ENCODE measurements around the gene DOCK9.

Gene DOCK9

DNA sequence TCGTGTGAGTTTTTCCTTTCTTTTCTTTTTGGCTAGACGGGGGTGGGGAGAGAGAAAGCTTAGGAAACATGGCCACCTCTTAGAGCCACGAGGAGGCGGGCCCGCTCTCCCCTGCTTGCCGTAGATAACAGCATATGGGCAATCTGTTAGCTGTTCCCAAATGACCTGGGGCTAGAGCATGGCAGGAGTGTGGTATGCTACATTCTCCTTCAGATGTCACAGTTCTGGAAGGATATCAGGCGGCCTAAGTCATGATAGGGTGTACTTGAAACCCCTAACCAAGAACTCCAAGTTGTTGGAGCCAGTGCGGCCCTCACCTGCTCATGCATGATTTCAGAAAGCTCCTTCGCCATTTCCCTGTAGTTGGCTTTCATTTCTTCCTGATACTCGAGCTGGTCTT lies 181.1 kb downstream of the DOCK9 start:
- H3K36me3 ChIP-seq, result peaks cover 46 to 73% (median 66%) of the 10 kb centered on the region in 3 donors
- TF ChIP-seq, protein P1, sequence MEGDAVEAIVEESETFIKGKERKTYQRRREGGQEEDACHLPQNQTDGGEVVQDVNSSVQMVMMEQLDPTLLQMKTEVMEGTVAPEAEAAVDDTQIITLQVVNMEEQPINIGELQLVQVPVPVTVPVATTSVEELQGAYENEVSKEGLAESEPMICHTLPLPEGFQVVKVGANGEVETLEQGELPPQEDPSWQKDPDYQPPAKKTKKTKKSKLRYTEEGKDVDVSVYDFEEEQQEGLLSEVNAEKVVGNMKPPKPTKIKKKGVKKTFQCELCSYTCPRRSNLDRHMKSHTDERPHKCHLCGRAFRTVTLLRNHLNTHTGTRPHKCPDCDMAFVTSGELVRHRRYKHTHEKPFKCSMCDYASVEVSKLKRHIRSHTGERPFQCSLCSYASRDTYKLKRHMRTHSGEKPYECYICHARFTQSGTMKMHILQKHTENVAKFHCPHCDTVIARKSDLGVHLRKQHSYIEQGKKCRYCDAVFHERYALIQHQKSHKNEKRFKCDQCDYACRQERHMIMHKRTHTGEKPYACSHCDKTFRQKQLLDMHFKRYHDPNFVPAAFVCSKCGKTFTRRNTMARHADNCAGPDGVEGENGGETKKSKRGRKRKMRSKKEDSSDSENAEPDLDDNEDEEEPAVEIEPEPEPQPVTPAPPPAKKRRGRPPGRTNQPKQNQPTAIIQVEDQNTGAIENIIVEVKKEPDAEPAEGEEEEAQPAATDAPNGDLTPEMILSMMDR (IDR thresholded peaks at IDR 0.05), result no peak
- no peaks in the 10 kb centered on the region for H3K27me3 ChIP-seq
- H3K27ac ChIP-seq, result no peak overlapping the region
- DNase-seq, result no peak
- intact Hi-C loops (cut with DNase I; ENCODE audit: low total_unique reads), result no loop called here
- H3K4me3 ChIP-seq, result no peak overlapping the region
- no peaks in the 10 kb centered on the region for H3K4me1 ChIP-seq
- H3K9me3 ChIP-seq, result no peaks in the 10 kb centered on the region

DNA sequence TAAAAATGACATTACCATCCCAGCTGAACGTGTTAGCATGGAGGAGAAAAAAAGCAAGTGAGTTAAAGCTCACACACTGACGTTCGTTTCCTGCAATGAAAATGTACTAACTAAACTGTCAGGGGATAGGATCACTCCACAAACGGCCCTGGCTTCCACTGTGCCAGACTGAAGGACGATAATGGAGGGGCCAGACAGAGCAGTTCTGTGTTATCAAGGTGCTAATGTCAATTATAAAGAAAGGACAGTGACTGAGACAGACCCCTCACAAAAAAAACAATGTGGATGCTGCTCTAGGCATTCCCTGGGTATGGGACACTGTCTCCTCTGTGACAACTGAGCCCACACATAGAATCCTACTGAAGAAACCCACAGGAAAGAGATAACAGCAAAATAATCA lies 181.7 kb downstream of the DOCK9 start:
- no peaks in the 10 kb centered on the region for H3K4me1 ChIP-seq
- intact Hi-C loops (cut with DNase I; ENCODE audit: low total_unique reads), result no loop called here
- H3K9me3 ChIP-seq, result no peaks in the 10 kb centered on the region
- H3K27me3 ChIP-seq, result no peaks in the 10 kb centered on the region
- no peak overlapping the region for H3K27ac ChIP-seq
- no peak for DNase-seq
- TF ChIP-seq, protein P1 (IDR thresholded peaks at IDR 0.05), result no peak
- no peak overlapping the region for H3K4me3 ChIP-seq
- H3K36me3 ChIP-seq, result peaks cover 46 to 73% (median 66%) of the 10 kb centered on the region in 3 donors

DNA sequence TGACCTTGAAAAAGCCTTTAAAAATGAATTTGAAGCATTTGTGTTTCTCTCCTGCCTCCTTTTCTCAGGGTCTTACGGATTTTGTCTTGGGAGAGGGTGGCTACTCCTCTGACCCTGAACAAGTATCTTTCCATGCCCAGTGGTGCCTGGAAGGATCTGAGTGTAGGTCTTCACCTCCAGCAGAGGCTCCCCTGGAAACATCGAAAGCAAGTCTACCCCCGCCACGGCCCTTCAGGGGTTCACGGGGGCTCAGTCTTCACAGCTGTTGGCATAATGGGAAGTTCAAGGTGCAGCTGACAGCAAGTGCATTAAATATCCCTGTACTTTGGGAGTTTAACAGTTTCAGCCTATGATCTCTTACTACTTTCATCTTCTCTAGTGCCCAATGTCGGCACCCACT lies 182.6 kb downstream of the DOCK9 start:
- no peaks in the 10 kb centered on the region for H3K4me1 ChIP-seq
- H3K27me3 ChIP-seq, result no peaks in the 10 kb centered on the region
- H3K36me3 ChIP-seq, result peaks cover 46 to 72% (median 63%) of the 10 kb centered on the region in 3 donors
- no peak for DNase-seq
- H3K9me3 ChIP-seq, result no peaks in the 10 kb centered on the region
- H3K27ac ChIP-seq, result no peak overlapping the region
- intact Hi-C loops (cut with DNase I; ENCODE audit: low total_unique reads), result no loop called here
- no peak overlapping the region for H3K4me3 ChIP-seq
- TF ChIP-seq, protein P1 (IDR thresholded peaks at IDR 0.05), result no peak

DNA sequence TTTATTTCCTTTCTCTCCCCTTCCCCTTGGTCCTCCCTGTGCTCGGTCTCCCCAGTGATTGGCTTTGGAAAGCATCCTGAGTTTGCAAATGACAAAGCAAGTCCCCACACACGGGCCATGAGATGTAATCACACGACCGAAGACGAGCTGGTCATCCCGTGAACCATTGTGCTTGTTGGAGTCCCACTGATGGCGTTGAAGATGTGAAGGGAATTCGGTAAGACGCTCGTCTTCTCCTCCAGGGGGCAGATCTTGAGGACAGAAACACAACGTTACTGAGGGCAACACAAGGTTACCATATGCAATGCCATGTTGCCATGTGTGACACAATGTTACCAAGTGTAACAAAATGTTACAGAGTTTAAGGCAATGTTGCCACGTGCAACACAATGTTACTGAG lies 183.4 kb downstream of the DOCK9 start:
- H3K9me3 ChIP-seq, result no peaks in the 10 kb centered on the region
- no peak overlapping the region for H3K27ac ChIP-seq
- no peak for DNase-seq
- peaks cover 46 to 65% (median 58%) of the 10 kb centered on the region in 3 donors for H3K36me3 ChIP-seq
- TF ChIP-seq, protein P1 (IDR thresholded peaks at IDR 0.05), result no peak
- H3K4me3 ChIP-seq, result no peak overlapping the region
- H3K27me3 ChIP-seq, result no peaks in the 10 kb centered on the region
- no peaks in the 10 kb centered on the region for H3K4me1 ChIP-seq
- intact Hi-C loops (cut with DNase I; ENCODE audit: low total_unique reads), result no loop called here

- no peak overlapping the region for H3K4me3 ChIP-seq
- intact Hi-C loops (cut with DNase I; ENCODE audit: low total_unique reads), result no loop called here
Measured at GRCh38 chr13:98792785-98793495, 184.9 kb downstream of the DOCK9 start.

More at GRCh38 chr13:98792785-98793495, 184.9 kb downstream of the DOCK9 start:
- H3K27me3 ChIP-seq, result no peaks in the 10 kb centered on the region
- TF ChIP-seq, protein P1 (IDR thresholded peaks at IDR 0.05), result no peak
- no peak overlapping the region for H3K27ac ChIP-seq
- peaks cover 42 to 53% (median 47%) of the 10 kb centered on the region in 3 donors for H3K36me3 ChIP-seq
- H3K4me1 ChIP-seq, result no peaks in the 10 kb centered on the region
- no peak for DNase-seq
- H3K9me3 ChIP-seq, result no peaks in the 10 kb centered on the region

Measured in tibial artery (tissue), 4 donors.